ACC112 (cell line): ENCODE results near the gene FBXL20.

Experiments
- H2AFZ ChIP-seq: fragments of 200-600 bp; sonication (generic); one replicate; pipeline ENCODE4 v1.6.0; 2017; ENCODE audit warnings: antibody characterized with exemption, low read length; ENCODE audit not compliant: unreplicated experiment
- H3K27ac ChIP-seq: fragments of 200-600 bp; sonication (generic); 2 replicates; pipeline ENCODE4 v1.5.1; 2014; ENCODE audit warnings: low read depth, mild to moderate bottlenecking, antibody characterized with exemption, low read length, moderate library complexity
- H3K27me3 ChIP-seq: fragments of 200-600 bp; sonication (generic); 2 replicates; pipeline ENCODE4 v1.6.1; 2014; ENCODE audit warnings: mild to moderate bottlenecking, antibody characterized with exemption, low read length, moderate library complexity, mixed read lengths; ENCODE audit not compliant: insufficient read depth
- H3K36me3 ChIP-seq: fragments of 200-600 bp; sonication (generic); 2 replicates; pipeline ENCODE4 v1.6.1; 2016; ENCODE audit warnings: mild to moderate bottlenecking, antibody characterized with exemption, low read length, moderate library complexity, mixed read lengths; ENCODE audit not compliant: insufficient read depth
- H3K4me1 ChIP-seq: fragments of 200-600 bp; sonication (generic); one replicate; pipeline ENCODE4 v1.6.1; 2016; ENCODE audit warnings: low read length, mixed read lengths; ENCODE audit not compliant: insufficient read depth, unreplicated experiment, control insufficient read depth
- H3K4me3 ChIP-seq: fragments of 200-600 bp; sonication (generic); 2 replicates; pipeline ENCODE4 v1.5.1; 2014; ENCODE audit warnings: mild to moderate bottlenecking, low read depth, low read length
- H3K79me2 ChIP-seq: fragments of 200-600 bp; sonication (generic); one replicate; pipeline ENCODE4 v1.6.0; 2016; ENCODE audit warnings: low read length; ENCODE audit not compliant: control insufficient read depth, unreplicated experiment, insufficient read depth

The FBXL20 gene

DNA sequence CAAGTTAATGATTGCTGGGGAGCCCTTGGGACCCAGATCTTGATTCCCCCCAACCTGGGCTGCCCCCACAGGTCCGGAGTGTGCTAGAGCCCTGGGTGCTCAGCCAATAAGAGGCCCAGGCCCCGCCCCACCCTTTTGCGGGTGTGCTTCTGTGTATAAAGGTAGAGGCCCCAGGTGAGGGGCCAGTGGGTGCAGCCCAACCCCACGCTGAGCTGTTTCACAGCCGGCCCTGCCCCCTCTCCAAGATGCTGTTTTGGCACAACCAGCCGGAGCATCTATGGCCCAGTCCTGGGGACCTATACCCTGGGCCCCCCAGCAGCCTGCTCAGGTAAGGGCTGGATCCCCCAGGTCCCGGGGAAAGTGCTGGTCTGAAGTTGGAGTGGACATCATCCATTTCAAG is 163.8 kb downstream of the FBXL20 start:
- peaks cover 15% of the 10 kb centered on the region for H3K4me1 ChIP-seq
- no peaks in the 10 kb centered on the region for H3K36me3 ChIP-seq
- H3K79me2 ChIP-seq = no peaks in the 10 kb centered on the region
- H3K27ac ChIP-seq = no peak overlapping the region
- no peaks in the 10 kb centered on the region for H3K27me3 ChIP-seq
- no peak overlapping the region for H2AFZ ChIP-seq
- no peak overlapping the region for H3K4me3 ChIP-seq

DNA sequence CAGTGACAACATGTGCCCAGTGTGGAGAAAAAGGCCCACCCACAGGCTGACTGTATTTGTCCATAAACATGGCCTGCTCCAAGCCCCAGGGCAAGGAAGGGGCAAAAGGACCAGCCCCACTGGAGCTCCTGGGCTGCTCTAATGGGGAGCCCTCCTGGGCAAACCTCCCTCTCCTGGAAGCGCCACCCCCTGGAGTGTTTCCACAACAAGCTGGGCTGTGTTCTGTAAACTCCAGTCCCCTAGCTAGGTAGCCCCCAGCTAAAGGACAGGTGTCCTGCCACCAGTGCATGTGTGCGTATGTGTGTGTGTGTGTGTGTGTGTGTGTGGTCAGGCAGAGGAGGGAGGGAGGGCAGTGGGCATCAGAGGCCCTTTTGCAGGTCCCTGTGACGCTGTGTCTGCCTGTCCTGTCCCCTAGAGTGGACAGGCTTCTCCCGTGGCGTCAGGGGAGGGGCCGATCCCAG is 164.4 kb downstream of the FBXL20 start:
- H2AFZ ChIP-seq = no peak overlapping the region
- H3K27me3 ChIP-seq = no peaks in the 10 kb centered on the region
- no peak overlapping the region for H3K4me3 ChIP-seq
- no peaks in the 10 kb centered on the region for H3K79me2 ChIP-seq
- no peaks in the 10 kb centered on the region for H3K36me3 ChIP-seq
- H3K27ac ChIP-seq = no peak overlapping the region
- peaks cover 15% of the 10 kb centered on the region for H3K4me1 ChIP-seq

DNA sequence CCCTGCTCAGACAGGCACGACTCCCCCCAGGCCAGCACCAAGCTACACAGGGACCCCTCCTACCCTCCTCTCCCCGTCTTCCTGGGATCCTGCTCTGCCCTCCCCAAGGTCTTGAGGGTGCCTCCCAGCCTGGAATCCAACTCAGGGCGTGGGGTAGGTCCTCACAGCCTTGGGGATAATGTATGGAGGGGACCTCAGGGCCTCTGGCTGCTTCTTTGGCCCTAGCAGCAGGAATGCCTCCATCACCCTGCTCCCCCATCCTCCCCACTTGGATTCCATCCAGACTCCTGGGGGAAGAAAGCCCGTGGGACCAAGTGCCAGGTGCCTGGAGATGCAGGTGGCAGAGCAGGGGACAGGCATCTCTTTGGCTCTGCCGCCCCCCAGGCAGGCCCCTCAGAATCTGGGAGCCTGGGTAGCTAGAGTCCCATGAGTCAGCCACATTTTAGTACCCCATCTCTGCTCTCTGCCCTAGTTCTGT is 164.9 kb downstream of the FBXL20 start:
- no peaks in the 10 kb centered on the region for H3K27me3 ChIP-seq
- H3K4me3 ChIP-seq = no peak overlapping the region
- H3K27ac ChIP-seq = no peak overlapping the region
- no peak overlapping the region for H2AFZ ChIP-seq
- H3K79me2 ChIP-seq = no peaks in the 10 kb centered on the region
- H3K4me1 ChIP-seq = peaks cover 20% of the 10 kb centered on the region
- H3K36me3 ChIP-seq = no peaks in the 10 kb centered on the region

DNA sequence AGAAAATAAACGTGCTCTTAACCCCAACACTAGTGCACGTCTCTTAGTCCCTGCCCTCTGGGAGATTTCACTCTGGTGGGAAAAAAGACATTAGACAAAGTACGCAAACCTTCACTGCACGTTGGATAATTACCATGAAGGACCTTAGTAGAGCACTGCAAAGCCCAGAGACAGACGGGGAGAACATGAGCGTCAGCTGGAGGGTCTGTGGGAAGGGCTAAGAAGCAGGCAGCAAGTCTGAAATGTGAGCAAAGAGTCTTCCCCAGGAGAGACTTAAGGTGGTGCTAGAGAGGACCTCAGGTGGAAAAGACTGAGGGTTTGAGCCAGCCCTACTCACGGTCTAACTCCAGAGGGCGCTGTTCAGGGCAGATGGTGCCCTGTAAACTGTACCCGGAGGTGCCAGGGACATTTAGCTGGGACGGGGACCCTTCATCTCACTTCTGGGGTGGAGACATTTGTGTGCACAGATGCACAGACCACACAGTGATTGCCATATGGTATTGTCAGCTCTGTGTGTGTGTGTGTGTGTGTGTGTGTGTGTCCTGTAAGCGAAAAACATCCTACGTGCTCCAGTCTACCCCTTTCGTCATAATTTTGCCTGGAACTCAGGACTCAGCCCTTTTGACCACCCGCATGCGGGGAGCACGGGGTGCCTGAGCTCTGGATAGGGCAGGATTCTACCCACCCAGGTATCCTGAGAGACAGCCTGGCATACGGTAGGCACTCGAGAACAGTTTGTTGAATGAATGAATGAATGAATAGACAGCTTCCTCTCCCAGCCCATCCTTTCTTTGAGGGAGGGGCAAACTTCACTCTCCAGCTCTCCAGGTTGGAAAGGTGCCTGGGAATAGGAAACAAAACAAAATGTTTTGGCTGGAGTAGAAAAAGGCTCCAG is 165.6 kb downstream of the FBXL20 start:
- no peaks in the 10 kb centered on the region for H3K79me2 ChIP-seq
- no peaks in the 10 kb centered on the region for H3K27me3 ChIP-seq
- no peak overlapping the region for H3K27ac ChIP-seq
- H2AFZ ChIP-seq = no peak overlapping the region
- no peak overlapping the region for H3K4me3 ChIP-seq
- H3K4me1 ChIP-seq = peaks cover 26% of the 10 kb centered on the region
- H3K36me3 ChIP-seq = no peaks in the 10 kb centered on the region

DNA sequence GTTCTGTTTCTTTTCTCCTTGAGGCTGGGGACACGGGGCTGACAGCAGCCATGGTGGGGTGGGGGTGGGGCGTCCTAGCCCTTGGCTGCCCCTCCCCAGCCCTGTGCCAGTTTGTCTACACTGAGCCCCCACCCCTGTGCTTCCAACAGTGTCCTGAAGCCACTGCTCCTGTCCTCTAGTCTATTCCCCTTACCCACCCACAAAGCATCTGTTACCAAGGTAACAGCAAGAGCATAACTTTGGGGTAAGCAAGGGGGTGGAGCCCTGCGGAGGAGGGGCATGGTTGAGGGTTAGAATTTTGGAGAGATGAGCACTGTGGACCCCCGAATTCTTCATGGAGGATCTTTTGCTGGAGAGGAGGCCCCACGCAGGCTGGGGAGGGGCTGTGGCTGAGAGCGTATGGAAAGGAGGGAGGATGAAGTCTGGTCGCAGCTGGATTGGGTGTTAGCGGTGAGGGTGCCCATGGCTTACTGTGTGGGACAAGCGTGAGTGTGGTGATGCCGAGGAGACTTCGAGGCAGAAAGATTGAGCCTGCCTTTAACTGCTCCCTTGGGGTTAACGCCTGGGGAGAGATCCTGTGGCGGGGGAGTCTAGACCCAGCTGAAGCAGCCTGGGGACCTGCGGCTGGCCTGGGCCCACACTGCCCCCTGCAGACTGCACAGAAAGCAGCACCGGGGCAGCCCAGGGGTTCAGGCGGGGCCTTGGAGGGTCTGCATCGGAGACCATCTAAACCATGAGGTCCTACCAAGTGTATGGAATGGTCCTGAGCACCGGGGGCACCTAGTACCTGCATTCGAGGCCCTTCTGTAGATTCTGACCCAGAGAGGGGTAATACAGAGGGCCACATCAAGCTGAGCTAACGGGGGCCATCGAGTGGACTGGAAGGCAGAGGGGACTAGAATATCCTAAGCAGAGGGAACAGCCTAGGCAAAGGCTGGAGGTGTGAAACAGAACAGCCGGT is 169.6 kb downstream of the FBXL20 start:
- Histone ChIP-seq H3K79me2 (no peaks in the 10 kb centered on the region), H3K4me1 (peaks cover 21% of the 10 kb centered on the region), H3K36me3 (no peaks in the 10 kb centered on the region), H3K27me3 (no peaks in the 10 kb centered on the region), H3K27ac (no peak overlapping the region), H3K4me3 (peak overlapping the region; percentile 27; the same call in 1 of the 2 replicates), H2AFZ (no peak overlapping the region)

DNA sequence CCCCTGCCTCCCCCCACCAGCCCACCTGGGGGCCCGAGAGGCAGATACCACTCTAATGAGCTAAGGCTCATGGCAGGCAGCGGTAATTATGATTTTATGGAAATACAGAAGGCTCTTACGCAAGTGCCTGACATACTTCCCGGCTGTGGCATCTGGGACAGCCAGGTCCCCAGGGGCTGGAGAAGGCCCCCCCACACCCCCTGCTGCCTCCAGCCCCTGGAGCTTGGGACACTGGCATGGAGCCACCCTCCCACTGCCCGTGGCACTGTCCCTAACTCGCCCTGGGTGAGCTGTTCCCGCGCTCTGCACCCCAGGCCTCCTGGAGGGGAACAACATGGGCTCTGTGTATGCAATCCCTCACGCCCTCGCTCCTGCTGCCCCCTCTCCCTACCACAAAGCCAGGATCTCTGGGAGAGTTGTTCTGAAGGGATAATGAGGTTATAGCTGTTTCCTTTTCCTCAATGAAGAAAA is 170.3 kb downstream of the FBXL20 start:
- Histone ChIP-seq H3K4me1 (peaks cover 23% of the 10 kb centered on the region), H3K36me3 (no peaks in the 10 kb centered on the region), H2AFZ (no peak overlapping the region), H3K27me3 (peaks cover 3% of the 10 kb centered on the region), H3K79me2 (no peaks in the 10 kb centered on the region), H3K27ac (no peak overlapping the region), H3K4me3 (no peak overlapping the region)

DNA sequence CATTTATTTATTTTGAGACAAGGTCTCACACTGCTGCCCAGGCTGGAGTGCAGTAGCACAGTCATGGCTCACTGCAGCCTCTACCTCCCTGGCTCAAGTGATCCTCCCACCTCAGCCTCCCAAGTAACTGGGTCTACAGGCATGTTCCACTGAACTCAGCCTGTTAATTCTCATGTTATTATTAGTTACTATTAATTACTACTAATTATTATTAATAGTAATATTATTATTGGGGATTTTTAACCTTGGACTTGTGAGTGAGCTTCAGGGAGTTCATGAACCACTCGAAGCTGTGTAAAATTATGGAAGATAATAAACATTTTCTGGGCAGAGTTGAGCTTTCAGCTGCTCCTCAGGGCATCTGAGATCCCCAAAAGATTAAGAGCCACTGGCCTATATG is 171.1 kb downstream of the FBXL20 start:
- Histone ChIP-seq H3K79me2 (no peaks in the 10 kb centered on the region), H3K4me1 (peaks cover 25% of the 10 kb centered on the region), H2AFZ (no peak overlapping the region), H3K4me3 (no peak overlapping the region), H3K27me3 (peaks cover 10% of the 10 kb centered on the region), H3K27ac (no peak overlapping the region), H3K36me3 (no peaks in the 10 kb centered on the region)

DNA sequence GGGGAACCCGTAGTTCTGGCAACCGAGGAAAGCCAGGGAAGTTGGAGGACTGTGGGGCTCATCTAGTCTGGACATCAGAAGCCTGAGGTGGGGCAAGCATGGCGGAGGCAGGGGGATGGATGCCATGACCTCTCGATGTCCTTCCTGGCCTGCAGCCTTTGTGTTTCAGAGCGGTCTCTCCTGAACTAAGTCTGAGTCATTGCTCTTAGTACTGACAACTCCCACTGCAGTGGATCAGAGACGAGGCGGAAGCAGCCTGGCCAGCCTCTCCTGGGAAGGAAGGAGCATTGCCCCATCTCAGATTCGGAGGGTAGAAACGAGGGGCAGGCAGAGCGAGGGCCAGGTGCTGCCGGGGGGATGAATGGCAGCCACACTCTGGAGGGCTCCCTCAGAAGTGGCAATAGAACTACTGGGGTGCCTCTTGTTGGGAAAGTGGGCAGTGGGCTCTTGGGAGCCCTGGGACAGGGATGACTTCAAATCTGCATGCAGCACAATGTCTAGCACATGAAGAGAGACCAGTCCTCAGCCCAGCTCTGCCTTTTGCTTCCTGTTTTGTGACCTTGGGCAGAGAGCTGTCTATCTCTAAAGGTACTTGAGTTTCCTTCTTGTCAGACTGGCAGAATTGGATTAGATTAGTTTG is 172.0 kb downstream of the FBXL20 start:
- 0 out of 2 replicates have a peak overlapping the region, but pooled peaks have one; percentile 0 for H3K27ac ChIP-seq
- peaks cover 25% of the 10 kb centered on the region for H3K4me1 ChIP-seq
- peak overlapping the region; percentile 28 for H2AFZ ChIP-seq
- H3K36me3 ChIP-seq = no peaks in the 10 kb centered on the region
- H3K79me2 ChIP-seq = no peaks in the 10 kb centered on the region
- no peak overlapping the region for H3K4me3 ChIP-seq
- H3K27me3 ChIP-seq = peaks cover 20% of the 10 kb centered on the region

DNA sequence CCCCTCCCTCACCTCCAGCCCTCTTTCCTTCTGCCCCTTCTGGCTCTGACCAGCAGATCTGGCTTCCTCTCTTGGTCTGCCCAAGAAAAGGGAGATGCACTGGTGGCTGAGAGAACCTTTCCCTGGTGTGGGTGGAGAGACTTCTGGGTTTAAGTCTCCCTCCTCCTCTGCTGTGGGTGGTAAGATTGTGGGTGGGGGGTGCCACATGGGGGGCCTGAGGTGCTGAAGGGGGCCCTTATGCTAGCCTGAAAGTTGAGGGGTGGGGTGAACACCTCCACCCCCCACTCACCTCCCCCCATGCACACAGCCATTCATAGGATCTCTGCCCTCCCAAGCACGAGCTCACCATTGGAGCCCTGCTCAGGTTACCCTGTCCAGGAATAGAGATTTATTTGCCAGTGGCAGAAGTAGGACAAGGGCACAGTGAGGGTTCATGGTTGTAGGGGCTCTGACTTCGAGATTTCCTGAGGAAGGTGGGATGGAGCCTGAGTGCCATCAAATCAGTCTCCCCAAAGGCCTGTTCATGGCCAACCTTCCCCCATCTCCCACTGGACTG is 174.0 kb downstream of the FBXL20 start:
- Histone ChIP-seq H3K4me1 (peaks cover 37% of the 10 kb centered on the region), H3K79me2 (no peaks in the 10 kb centered on the region), H3K4me3 (no peak overlapping the region), H3K27me3 (peaks cover 21% of the 10 kb centered on the region), H2AFZ (no peak overlapping the region), H3K36me3 (no peaks in the 10 kb centered on the region), H3K27ac (no peak overlapping the region)
